Skeletal muscle tissue (tissue), 4 donors: ENCODE results near the gene KCNAB2. TPM values are rescaled to one million over a fixed set of nuclear protein-coding genes. Genes with fewer than 3 reads are reported as not detected.

Source experiments
- H3K27ac ChIP-seq: one replicate; pipeline ENCODE4 v1.7.0; 2013; ENCODE audit warnings: mild to moderate bottlenecking, low read depth, low read length, inconsistent platforms
- H3K27me3 ChIP-seq, 3 donors: one replicate each; pipeline ENCODE4 v1.7.0; 2013; ENCODE audit warnings: low read length in 3 of 3; ENCODE audit not compliant: control insufficient read depth in 3 of 3, insufficient read depth in 3 of 3
- H3K36me3 ChIP-seq, 3 donors: one replicate each; pipeline ENCODE4 v1.7.0; 2013; ENCODE audit warnings: low read length in 3 of 3; ENCODE audit not compliant: control insufficient read depth in 3 of 3, insufficient read depth in 3 of 3
- H3K4me1 ChIP-seq, 3 donors: one replicate each; pipeline ENCODE4 v1.7.0; 2013; ENCODE audit warnings: low read length in 3 of 3, mild to moderate bottlenecking in 3 of 3; ENCODE audit not compliant: control insufficient read depth in 3 of 3, insufficient read depth in 3 of 3
- H3K4me3 ChIP-seq, 3 donors: one replicate each; pipeline ENCODE4 v1.7.0; 2013; ENCODE audit warnings: low read length in 3 of 3
- H3K9ac ChIP-seq, 3 donors: one replicate each; pipeline ENCODE4 v1.7.0; 2013; ENCODE audit warnings: low read length in 3 of 3, mild to moderate bottlenecking in 3 of 3, moderate library complexity in 2 of 3, low read depth in 1 of 3
- H3K9me3 ChIP-seq, 3 donors: one replicate each; pipeline ENCODE4 v1.7.0; 2013; ENCODE audit warnings: low read length in 3 of 3; ENCODE audit not compliant: control insufficient read depth in 3 of 3
- total RNA-seq: library from RNA; depleted of rRNA; stranded (reverse); fragments of >200 nt; gene quantifications from one replicate; pipeline ENCODE4 v1.2.3, GENCODE V29; 2014
- donor health status: Osteomylitis.

KCNAB2 gene
- total RNA-seq: 2.6 TPM

- Histone ChIP-seq H3K9me3 (no peaks in the 10 kb centered on the region), H3K27ac (no peak within 1 kb of the TSS), H3K4me3 (no peak within 1 kb of the TSS), H3K27me3 (peaks cover 0 to 15% (median 0%) of the 10 kb centered on the region in 3 donors), H3K9ac (no peak within 1 kb of the TSS), H3K4me1 (no peaks in the 10 kb centered on the region), H3K36me3 (no peaks in the 10 kb centered on the region)
Measured at GRCh38 chr1:6045561-6045960, at the start of gene KCNAB2. Gene KCNAB2 (plus strand): TSS chr1:6045888. CDS start chr1:6051537, 5,649 bp downstream.

GRCh38 chr1:5996641-5997270, 48.9 kb upstream of the KCNAB2 start:
- Histone ChIP-seq H3K27ac (no peak overlapping the region), H3K4me1 (peaks cover 6 to 23% (median 14%) of the 10 kb centered on the region in 3 donors)

GRCh38 chr1:5997316-5997715, 48.4 kb upstream of the KCNAB2 start:
- no peak overlapping the region for H3K27ac ChIP-seq
- no peaks in the 10 kb centered on the region for H3K9me3 ChIP-seq
- H3K4me3 ChIP-seq: no peak overlapping the region
- peaks cover 6 to 29% (median 20%) of the 10 kb centered on the region in 3 donors for H3K4me1 ChIP-seq
- no peak overlapping the region for H3K9ac ChIP-seq
- H3K27me3 ChIP-seq: peaks cover 6 to 7% (median 6%) of the 10 kb centered on the region in 3 donors
- H3K36me3 ChIP-seq: no peaks in the 10 kb centered on the region

More at GRCh38 chr1:5996641-5997270, 48.9 kb upstream of the KCNAB2 start:
- H3K9me3 ChIP-seq: no peaks in the 10 kb centered on the region
- no peak overlapping the region for H3K9ac ChIP-seq
- no peak overlapping the region for H3K4me3 ChIP-seq
- peaks cover 6 to 7% (median 6%) of the 10 kb centered on the region in 3 donors for H3K27me3 ChIP-seq
- no peaks in the 10 kb centered on the region for H3K36me3 ChIP-seq

GRCh38 chr1:5998051-5998905, 47.4 kb upstream of the KCNAB2 start:
- Histone ChIP-seq H3K9ac (no peak overlapping the region), H3K9me3 (no peaks in the 10 kb centered on the region), H3K36me3 (no peaks in the 10 kb centered on the region), H3K4me1 (peaks cover 4 to 34% (median 24%) of the 10 kb centered on the region in 3 donors), H3K27ac (no peak overlapping the region), H3K27me3 (peaks cover 5% of the 10 kb centered on the region in 3 donors), H3K4me3 (no peak overlapping the region)

GRCh38 chr1:5998906-5999301, 46.8 kb upstream of the KCNAB2 start:
- Histone ChIP-seq H3K9me3 (no peaks in the 10 kb centered on the region), H3K27me3 (no peaks in the 10 kb centered on the region), H3K36me3 (no peaks in the 10 kb centered on the region), H3K4me3 (no peak overlapping the region), H3K4me1 (peaks cover 0 to 33% (median 18%) of the 10 kb centered on the region in 3 donors), H3K27ac (no peak overlapping the region), H3K9ac (no peak overlapping the region)

- no peak overlapping the region for H3K4me3 ChIP-seq
- H3K27ac ChIP-seq: no peak overlapping the region
- no peaks in the 10 kb centered on the region for H3K9me3 ChIP-seq
- H3K27me3 ChIP-seq: no peaks in the 10 kb centered on the region
- H3K36me3 ChIP-seq: no peaks in the 10 kb centered on the region
- peaks cover 0 to 30% (median 17%) of the 10 kb centered on the region in 3 donors for H3K4me1 ChIP-seq
- H3K9ac ChIP-seq: no peak overlapping the region
Measured at GRCh38 chr1:5999711-6000443, 45.8 kb upstream of the KCNAB2 start.

- Histone ChIP-seq H3K27ac (no peak overlapping the region), H3K9me3 (no peaks in the 10 kb centered on the region), H3K36me3 (no peaks in the 10 kb centered on the region), H3K4me3 (no peak overlapping the region), H3K9ac (no peak overlapping the region), H3K27me3 (no peaks in the 10 kb centered on the region), H3K4me1 (peaks cover 0 to 30% (median 17%) of the 10 kb centered on the region in 3 donors)
Measured at GRCh38 chr1:6000444-6001288, 45.0 kb upstream of the KCNAB2 start.

- H3K9ac ChIP-seq: peak overlapping the region in 1 of 3 donors; percentile 76
- peak overlapping the region; percentile 56 for H3K27ac ChIP-seq
- H3K36me3 ChIP-seq: no peaks in the 10 kb centered on the region
- H3K9me3 ChIP-seq: no peaks in the 10 kb centered on the region
- H3K4me3 ChIP-seq: peak overlapping the region in 1 of 3 donors; percentile 52
- H3K27me3 ChIP-seq: no peaks in the 10 kb centered on the region
- peaks cover 0 to 30% (median 17%) of the 10 kb centered on the region in 3 donors for H3K4me1 ChIP-seq
Measured at GRCh38 chr1:6001992-6002576, 43.6 kb upstream of the KCNAB2 start.
